ENCODE data around the gene WNK1.
A peak's percentile ranks its signal among the peaks of the same experiment; 100 is the strongest.
"Not testable (repeated sequence)": the region's sequence is repeated elsewhere in the genome, so short reads cannot be mapped to it uniquely, and the experiment has no call there.

The WNK1 gene

DNA sequence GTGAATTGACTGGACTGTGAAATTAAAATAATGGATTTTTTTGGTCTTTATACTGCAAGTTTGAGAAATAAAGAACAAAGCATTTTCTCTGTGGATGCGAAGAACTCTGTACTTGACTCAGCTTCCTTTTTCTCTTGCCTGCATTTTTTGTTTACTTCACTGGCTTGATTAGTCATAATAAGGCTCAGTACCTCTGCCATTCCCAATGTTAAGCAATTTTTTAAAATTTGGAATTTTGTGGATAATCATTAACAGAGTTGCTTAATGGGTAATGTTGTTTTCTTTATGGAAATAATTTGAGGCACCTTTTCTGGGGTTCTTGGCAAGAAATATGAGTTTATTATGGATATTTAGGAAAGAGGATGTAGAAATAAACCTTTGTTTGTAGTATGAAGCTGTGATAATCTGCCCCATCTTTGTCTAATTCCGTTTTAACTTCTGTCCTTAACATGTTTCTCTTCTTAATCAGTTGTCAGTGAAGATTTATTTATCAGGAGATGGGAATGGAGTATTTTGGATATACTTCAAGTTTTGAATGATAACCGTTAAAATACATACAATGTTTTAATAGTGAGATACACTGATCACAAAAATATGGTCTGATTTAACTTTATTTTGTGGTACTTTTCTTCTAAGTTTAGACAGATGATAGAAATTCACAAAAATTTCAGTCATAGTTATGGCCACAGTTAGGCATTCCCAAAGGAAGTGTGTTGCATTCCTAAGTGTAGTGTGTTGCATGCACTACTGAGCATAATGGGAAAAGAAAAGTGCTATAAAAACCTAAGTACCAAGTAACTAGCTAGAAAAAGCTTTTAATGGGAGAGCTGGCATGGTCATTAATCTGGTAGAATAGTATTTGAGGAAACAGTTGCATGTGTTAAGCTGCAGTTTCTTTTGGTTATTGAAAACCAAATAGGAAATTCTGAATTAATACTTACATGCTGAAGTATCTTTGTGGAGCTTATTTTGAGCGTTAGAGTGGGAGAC, 27.7 kb downstream of the WNK1 start:
- DNase-seq: no peak

- DNase-seq: no peak
These were observed 28.5 kb downstream of the WNK1 start for GRCh38 chr12:780750-781379.

- no peak for DNase-seq
These were observed 33.3 kb downstream of the WNK1 start for GRCh38 chr12:785706-786105.

- no peak for DNase-seq
These were observed 35.9 kb downstream of the WNK1 start for GRCh38 chr12:788288-788687.

DNA sequence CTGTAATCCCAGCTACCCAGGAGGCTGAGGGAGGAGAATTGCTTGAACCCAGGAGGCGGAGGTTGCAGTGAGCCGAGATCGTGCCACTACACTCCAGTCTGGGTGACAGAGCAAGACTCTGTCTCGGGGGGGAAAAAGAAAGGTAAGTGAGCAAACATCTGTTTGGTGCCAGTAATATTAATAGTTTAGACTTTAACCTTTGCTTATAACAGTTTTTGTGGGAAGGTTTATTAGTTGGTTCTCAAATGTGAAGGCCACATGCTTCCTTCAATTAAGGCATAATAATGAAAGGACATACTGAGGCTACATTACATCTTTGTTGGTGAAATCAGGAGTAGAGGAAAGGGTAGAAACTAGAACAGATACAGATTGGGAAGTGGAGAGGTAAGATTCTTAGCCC, 36.4 kb downstream of the WNK1 start:
- DNase-seq: not testable (repeated sequence)

GRCh38 chr12:789852-790563, 37.6 kb downstream of the WNK1 start:
- DNase-seq: no peak

DNA sequence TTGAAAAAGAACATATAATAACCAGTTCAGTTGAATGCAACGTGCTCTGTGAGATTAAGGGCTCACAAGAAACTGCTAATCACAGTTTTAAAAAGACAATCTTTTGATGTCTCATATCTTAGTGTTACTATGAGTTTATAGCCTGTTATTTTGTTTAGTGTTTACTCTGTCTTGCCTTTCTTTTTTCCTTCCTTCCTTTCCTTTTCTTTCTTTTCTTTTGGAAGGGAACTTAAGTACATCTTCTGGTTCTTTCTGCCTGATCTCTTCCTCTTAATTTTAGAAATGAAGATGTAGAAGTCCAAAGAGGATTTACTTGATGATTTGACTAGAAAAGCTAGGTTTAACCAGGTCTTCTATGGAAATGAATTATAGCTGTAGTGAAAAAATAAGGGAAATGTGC, 38.2 kb downstream of the WNK1 start:
- DNase-seq: no peak

DNA sequence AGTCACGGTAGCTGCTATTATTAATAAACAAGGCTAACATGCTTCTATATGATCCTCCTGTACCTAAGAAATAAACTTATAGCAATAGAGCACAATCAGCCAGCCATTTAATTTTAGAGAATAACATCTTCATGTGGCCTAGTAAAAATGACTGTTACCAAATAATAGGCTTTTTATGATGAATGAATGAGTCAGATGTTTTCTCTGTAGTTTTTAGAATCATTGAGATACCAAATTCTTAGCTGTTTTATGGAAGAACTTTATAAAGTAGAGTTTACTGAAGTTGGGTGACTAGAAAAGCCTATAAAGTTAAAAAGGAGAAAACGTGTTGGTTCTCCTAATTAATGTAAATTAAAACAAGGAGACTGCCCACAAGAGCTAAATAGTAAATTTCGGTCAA, 40.7 kb downstream of the WNK1 start:
- DNase-seq: no peak

DNA sequence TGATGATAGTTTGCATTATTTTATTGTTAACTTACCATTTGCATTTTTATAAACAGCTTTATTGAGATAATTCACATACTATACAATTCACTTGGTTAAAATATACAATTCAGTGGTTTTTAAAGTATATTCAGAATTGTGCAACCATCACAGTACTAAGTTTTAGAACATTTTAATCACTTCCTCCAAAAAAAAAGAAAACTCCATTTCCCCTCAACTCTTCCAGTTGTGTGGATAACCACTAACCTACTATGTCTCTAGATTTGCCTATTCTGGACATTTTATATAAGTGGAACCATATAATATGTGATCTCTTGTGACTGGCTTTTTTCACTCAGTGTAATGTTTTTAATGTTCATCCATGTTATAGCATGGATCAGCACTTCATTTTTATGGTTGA, 41.3 kb downstream of the WNK1 start:
- DNase-seq: no peak

DNA sequence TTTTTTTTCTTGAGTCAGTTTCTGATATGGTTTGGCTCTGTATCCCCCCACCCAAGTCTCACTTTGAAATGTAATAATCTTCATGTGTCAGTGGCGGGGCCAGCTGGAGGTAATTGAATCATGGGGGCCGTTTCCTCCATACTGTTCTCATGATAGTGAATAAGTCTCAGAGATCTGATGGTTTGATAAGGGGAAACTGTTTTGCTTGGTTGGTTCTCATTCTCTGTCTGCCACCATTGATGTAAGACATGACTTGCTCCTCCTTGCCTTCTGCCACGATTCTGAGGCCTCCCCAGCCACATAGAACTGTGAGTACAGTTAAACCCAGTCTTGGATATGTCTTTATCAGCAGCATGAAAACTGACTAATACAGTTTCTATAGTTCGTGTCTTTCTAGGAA, 42.9 kb downstream of the WNK1 start:
- peak; percentile 40 for DNase-seq

GRCh38 chr12:800401-800800, 48.0 kb downstream of the WNK1 start:
- no peak for DNase-seq

DNA sequence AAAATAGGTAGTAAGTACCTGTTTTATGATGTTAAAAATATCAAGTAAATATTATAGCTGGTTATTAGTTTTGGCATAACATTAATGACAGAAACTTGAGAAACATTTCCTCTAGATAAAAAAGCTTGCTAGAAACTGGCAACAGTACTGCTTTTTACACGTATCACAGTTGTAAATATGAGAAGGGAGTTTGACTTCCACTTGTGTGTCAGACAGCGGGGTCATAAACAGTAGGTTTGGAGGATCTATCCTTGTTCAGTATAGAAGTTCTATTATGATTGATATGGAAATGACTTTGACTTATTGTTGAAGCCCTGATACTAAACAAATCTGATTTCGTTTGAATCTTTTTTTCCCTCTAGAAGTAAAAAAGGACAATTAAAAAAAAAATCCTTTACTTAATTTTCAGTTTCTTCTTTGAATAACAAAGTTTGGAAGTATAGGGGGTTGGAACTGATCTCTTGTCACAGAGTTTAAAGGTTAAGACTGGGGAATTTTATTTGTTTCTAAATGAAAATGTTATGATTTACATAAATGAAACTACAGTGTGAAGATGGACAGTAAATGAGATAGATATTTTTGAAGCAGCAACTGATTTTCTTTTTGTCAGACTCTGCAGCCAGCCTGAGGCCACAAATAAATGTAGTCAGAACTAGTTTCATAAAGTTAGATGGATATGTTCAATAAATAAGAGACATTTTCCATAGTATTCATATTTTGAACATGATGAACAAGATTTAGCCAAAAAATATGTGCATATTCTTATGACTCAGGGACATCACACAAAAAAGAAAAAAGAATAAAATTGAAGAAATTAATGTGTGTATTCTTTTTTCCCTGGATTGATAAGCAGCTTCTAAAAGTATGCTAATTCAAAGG, 50.1 kb downstream of the WNK1 start:
- DNase-seq: no peak

- DNase-seq: no peak
These were observed 52.7 kb downstream of the WNK1 start for GRCh38 chr12:805022-805632.

- no peak for DNase-seq
These were observed 53.9 kb downstream of the WNK1 start for GRCh38 chr12:806200-806791.

GRCh38 chr12:807041-807735, 54.8 kb downstream of the WNK1 start:
- DNase-seq: no peak

- no peak for DNase-seq
These were observed 57.7 kb downstream of the WNK1 start for GRCh38 chr12:810116-810515.

DNA sequence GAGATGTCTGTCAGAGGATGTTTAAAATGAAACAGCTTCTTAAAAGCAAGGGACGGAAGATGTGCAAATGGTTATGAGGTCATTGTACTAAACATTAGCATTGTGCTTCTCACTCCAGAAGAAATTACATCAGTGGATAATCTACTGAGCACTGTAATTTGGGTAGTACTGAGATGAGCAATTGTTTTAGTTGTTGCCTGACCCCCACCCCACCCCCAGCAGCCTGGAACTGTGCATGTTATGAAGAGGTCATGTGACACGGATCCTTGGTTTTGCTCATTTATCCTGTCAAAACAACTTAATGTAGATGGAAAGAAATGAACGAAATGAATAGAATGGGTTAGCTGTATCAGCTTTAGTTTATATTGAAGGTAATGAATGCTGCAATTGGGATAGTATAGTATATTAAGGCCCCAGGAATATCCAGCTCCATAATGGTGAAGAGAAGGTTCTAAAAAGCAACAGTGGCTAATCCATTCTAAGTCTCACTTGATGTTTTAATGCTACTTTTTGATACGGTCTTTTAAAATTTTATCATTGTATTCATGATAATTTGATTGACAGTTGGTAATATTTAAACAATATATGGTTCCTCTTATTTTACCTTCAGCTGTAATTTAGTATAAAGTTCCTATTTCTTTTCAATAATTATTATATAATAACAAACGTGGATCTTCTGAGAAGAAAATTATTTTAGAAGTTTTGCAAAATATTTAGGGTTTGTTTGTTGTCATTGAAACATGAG, 58.5 kb downstream of the WNK1 start:
- DNase-seq: no peak

DNA sequence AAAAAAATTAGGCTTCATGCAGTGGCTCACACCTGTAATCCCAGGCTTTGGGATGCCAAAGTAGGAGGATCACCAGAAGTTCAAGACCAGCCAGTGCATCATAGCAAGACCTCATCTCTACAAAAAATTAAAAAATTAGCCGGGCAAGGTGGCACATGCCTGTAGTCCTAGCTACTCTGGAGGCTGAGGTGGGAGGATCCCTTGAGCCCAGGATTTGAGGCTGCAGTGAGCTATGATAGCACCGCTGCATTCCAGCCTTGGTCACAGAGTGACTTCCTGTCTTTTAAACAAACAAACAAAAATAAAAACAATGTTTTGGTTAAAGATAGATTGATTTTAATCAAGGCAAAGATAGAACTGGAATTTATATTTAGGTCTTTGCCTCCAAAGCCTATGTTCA, 60.6 kb downstream of the WNK1 start:
- no peak for DNase-seq

DNA sequence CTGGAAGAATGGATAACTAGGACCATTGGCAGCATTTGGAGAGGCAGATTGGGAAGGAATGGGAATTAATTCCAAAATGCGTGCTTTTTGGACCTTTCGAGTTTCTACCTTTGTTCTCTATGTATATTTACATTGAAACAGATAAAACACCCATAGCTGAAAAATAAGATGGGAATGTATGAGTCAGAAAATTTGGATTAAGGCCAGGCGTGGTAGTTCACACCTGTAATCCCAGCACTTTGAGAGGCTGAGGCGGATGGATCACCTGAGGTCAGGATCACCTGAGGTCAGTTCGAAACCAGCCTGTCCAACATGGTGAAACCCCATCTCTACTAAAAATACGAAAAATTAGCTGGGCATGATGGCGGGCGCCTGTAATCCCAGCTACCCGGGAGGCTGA, 65.1 kb downstream of the WNK1 start:
- not testable (repeated sequence) for DNase-seq

GRCh38 chr12:817941-818600, 65.7 kb downstream of the WNK1 start:
- no peak for DNase-seq
